Activated T-helper 17 cell treated with anti-CD3 and anti-CD28 coated beads, Interleukin-2, amount 50 U/mL, for 72 hours (primary cell): Measurements from ENCODE around the gene ACTRT2. TPM values are rescaled to one million over a fixed set of nuclear protein-coding genes. Genes with fewer than 3 reads are reported as not detected.

ENCODE experiments used
- ATAC-seq: fragments of 150-1000 bp; cut with Tn5 transposase; replicated peaks from 2 replicates; pipeline ENCODE4 v1.10.0; 2021; ENCODE audit warnings: mild to moderate bottlenecking, moderate library complexity
- H3K27ac Mint-ChIP-seq: one replicate; pipeline ENCODE4 v1.8.0; 2022; ENCODE audit warnings: mixed read lengths
- H3K27me3 Mint-ChIP-seq: one replicate; pipeline ENCODE4 v1.8.0; 2022; ENCODE audit warnings: mixed read lengths
- H3K36me3 Mint-ChIP-seq: one replicate; pipeline ENCODE4 v1.8.0; 2022; ENCODE audit warnings: low read depth, mild to moderate bottlenecking, mixed read lengths
- H3K4me1 Mint-ChIP-seq: one replicate; pipeline ENCODE4 v1.8.0; 2022; ENCODE audit warnings: mixed read lengths
- H3K4me3 Mint-ChIP-seq: one replicate; pipeline ENCODE4 v1.8.0; 2022; ENCODE audit warnings: mild to moderate bottlenecking, mixed read lengths
- H3K9me3 Mint-ChIP-seq: one replicate; pipeline ENCODE4 v1.8.0; 2022; ENCODE audit warnings: mixed read lengths
- total RNA-seq, 2 donors: library from RNA; stranded (reverse); gene quantifications; one replicate each; pipeline ENCODE4 v1.2.3, GENCODE V29; 2022

Gene ACTRT2
- total RNA-seq, 2 donors from 2014 or later = not detected

DNA sequence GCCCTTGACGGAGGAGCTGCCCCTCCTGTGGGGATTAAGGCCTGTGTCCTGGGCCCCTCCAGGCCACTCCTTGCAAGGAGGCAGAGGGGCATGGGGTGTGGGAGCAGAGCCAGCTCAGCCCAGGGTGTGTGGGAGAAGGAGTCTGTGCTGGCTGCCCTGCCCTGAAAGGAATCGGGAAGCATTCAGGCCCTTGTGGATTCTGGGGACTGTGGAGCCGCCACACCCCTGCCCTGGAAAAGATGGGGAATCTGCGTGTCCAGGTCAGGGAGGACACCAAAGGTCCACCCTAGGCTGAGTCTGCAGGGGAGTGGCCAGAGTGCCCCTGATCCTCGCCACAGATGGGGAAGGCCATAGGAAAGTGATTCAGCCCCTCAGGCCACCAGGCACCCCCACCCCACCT lies 31.2 kb downstream of the ACTRT2 start:
- no peak for ATAC-seq
- Mint-ChIP-seq H3K9me3 (peaks cover 5% of the 10 kb centered on the region), H3K4me3 (no peak overlapping the region), H3K4me1 (no peaks in the 10 kb centered on the region), H3K27me3 (peaks cover 10% of the 10 kb centered on the region), H3K27ac (no peak overlapping the region), H3K36me3 (no peaks in the 10 kb centered on the region)

DNA sequence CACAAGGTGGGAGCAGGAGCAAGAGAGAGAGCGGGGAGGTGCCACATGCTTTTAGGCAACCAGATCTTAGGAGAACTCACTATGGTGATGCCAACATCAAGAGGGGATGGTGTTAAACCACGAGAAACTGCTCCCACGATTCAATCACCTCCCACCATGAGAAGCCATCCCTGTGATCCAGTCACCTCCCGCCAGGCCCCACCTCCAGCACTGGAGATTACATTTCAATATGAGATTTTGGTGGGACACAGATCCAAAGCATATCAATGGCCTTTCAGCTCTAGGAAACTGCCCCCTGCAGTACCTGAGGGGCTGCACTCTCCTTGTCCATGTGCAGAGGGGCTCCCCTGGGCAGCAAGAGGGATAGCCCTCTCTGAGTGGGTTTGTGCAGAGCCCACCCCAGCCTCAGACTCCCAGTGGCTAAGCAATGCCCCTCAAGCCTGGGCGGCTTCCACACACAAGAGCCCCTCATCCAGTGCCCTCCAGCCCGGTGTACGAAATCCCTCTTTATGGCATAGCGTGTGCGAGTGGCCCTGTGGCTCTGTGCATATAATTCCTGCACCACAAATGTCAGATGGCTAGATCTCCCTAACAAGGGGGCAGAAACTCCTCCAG lies 32.2 kb downstream of the ACTRT2 start:
- Mint-ChIP-seq H3K4me1 (no peaks in the 10 kb centered on the region), H3K27ac (no peak overlapping the region), H3K9me3 (peaks cover 5% of the 10 kb centered on the region), H3K27me3 (peaks cover 10% of the 10 kb centered on the region), H3K4me3 (no peak overlapping the region), H3K36me3 (no peaks in the 10 kb centered on the region)
- no peak for ATAC-seq

DNA sequence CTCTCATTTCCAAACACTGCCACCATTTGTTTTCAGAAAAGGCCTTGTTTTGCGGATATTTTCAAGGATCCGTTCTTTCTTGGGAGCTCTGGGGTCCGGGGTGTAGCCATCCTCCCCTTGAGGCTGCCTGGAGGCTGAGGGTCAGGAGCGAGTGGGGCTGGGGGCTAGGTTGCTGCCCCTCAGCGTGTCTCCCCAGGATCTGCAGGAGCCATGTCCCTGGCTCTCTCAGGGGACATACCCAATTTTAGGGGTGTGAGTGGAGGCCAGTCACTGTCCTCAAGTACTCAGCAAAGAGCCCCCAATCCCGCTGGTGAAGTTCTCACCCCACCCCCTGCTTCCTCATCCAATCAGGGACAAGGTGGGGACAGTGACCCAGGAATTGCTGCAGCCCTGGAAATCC lies 32.7 kb downstream of the ACTRT2 start:
- Mint-ChIP-seq H3K9me3 (peaks cover 5% of the 10 kb centered on the region), H3K4me1 (no peaks in the 10 kb centered on the region), H3K27ac (no peak overlapping the region), H3K36me3 (no peaks in the 10 kb centered on the region), H3K4me3 (no peak overlapping the region), H3K27me3 (peaks cover 10% of the 10 kb centered on the region)
- no peak for ATAC-seq

DNA sequence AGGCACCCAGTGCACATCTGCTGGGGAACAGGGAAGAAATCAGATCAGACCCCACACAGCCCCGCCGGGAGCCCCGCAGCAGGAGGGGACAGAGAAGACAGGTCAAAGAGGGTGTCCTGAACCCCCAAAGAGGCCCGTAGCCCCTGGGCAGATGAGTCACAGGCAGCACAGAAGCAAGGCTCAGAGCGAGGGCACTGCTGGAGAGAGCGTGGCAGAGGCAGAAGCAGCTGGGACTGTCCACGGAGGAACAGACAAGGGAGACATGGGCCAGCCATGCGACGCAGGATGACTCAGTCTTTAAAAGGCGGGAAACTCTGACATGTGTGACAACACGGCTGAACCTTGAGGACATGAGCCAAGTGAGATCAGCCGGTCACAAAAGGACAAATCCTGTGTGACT lies 33.2 kb downstream of the ACTRT2 start:
- Mint-ChIP-seq H3K4me1 (no peaks in the 10 kb centered on the region), H3K27me3 (peaks cover 10% of the 10 kb centered on the region), H3K4me3 (no peak overlapping the region), H3K36me3 (no peaks in the 10 kb centered on the region), H3K27ac (no peak overlapping the region), H3K9me3 (peaks cover 5% of the 10 kb centered on the region)
- no peak for ATAC-seq

DNA sequence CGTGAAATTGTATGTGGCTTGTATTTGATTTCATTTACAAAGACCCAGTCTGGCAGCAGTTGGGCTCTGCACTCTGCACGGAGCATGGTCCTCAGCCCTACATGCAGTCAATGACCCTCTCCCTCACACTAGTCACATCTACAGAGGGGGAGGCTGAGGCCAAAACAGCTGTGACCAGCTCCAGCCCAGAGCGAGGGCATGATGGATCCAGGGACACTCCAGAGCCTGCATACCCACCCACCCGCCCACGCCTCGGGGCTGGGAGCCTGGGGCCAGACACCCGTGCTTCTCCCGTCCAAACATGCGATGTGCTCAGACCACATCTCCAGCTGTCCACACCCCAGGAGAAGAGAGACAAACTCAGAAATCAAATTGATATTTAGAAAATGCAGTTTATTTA lies 33.8 kb downstream of the ACTRT2 start:
- Mint-ChIP-seq H3K27me3 (peaks cover 9% of the 10 kb centered on the region), H3K9me3 (peaks cover 5% of the 10 kb centered on the region), H3K4me1 (no peaks in the 10 kb centered on the region), H3K27ac (no peak overlapping the region), H3K36me3 (no peaks in the 10 kb centered on the region), H3K4me3 (no peak overlapping the region)
- ATAC-seq = no peak

DNA sequence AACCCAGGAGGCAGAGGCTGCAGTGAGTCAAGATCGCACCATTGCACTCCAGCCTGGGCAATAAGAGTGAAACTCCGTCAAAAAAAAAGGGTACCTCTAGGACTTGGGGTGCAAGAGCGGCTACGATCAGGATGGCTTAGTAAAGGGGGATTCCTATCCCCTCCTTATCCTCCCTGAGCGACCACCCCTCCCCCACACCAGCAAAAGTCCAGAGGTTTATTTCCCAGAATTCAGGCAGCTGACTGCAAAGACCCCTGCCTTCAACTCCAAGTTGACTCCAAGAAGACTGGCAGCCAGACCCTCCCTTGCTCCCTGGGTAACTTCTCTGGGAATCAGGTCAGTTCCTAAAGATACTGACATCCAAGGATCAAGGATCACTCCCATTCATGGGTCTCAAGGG lies 35.4 kb downstream of the ACTRT2 start:
- no peak for ATAC-seq
- no peak overlapping the region for H3K27ac Mint-ChIP-seq
- peaks cover 6% of the 10 kb centered on the region for H3K27me3 Mint-ChIP-seq
- H3K4me3 Mint-ChIP-seq = no peak overlapping the region
- H3K36me3 Mint-ChIP-seq = no peaks in the 10 kb centered on the region
- no peaks in the 10 kb centered on the region for H3K4me1 Mint-ChIP-seq
- peaks cover 5% of the 10 kb centered on the region for H3K9me3 Mint-ChIP-seq

DNA sequence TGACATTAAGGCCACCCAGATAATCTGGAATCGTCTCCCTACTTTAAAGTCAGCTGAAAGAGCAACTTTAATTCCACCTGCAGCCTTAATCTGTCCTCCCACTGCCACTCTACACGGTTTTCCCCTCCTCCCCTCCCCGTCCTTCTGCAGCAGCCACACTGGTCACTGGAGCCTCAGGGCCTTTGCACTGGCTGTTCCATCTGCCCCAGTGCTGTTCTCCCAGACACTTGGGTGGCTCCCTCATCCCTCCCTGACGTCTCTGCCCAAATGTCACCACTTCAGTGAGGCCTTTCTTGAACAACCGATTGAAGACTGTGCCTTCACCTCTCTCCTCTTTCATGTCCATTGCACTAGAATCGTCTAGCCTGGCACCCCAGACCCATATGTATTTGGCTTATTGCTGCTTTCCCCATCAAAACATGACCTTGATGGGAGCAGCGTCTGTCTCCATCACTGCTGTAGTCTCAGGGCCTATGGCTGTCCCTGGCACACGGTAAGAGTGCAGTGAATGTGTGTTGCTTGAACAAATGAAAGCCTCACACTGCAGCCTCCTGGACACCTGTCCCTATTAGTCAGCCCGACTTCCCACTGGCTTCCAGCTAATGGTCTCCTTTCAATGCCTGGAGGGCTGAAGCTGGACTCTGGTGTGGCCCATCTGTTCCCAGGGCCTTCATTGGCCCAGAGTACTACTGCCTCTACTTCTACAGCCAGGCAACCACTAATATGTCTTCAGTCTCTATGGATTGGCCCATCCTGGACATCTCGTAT lies 37.2 kb downstream of the ACTRT2 start:
- Mint-ChIP-seq H3K36me3 (no peaks in the 10 kb centered on the region), H3K27ac (no peak overlapping the region), H3K4me3 (no peak overlapping the region), H3K27me3 (no peaks in the 10 kb centered on the region), H3K9me3 (no peaks in the 10 kb centered on the region), H3K4me1 (no peaks in the 10 kb centered on the region)
- no peak for ATAC-seq

DNA sequence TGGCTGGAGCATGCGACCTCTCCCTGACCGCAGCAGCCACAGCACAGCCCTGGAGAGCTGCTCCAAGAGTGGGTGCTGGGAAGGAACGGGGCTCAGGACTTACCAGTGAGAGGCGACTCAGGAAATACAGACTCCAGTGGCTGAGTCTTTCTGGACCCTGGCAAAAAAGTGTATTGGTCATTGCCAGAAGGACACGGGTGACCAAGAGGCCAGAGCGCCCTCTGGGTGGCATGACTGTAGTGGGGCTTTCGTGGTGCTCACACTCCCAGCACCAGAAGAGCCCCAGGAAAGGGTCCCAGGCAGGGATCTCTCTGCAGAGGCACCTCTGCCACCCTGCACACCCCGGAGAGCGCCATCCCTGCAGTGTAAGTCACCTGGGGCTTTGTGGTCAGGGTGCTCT lies 38.9 kb downstream of the ACTRT2 start:
- no peaks in the 10 kb centered on the region for H3K9me3 Mint-ChIP-seq
- no peak overlapping the region for H3K4me3 Mint-ChIP-seq
- H3K4me1 Mint-ChIP-seq = no peaks in the 10 kb centered on the region
- no peaks in the 10 kb centered on the region for H3K36me3 Mint-ChIP-seq
- no peak overlapping the region for H3K27ac Mint-ChIP-seq
- peaks cover 2% of the 10 kb centered on the region for H3K27me3 Mint-ChIP-seq
- ATAC-seq = no peak

DNA sequence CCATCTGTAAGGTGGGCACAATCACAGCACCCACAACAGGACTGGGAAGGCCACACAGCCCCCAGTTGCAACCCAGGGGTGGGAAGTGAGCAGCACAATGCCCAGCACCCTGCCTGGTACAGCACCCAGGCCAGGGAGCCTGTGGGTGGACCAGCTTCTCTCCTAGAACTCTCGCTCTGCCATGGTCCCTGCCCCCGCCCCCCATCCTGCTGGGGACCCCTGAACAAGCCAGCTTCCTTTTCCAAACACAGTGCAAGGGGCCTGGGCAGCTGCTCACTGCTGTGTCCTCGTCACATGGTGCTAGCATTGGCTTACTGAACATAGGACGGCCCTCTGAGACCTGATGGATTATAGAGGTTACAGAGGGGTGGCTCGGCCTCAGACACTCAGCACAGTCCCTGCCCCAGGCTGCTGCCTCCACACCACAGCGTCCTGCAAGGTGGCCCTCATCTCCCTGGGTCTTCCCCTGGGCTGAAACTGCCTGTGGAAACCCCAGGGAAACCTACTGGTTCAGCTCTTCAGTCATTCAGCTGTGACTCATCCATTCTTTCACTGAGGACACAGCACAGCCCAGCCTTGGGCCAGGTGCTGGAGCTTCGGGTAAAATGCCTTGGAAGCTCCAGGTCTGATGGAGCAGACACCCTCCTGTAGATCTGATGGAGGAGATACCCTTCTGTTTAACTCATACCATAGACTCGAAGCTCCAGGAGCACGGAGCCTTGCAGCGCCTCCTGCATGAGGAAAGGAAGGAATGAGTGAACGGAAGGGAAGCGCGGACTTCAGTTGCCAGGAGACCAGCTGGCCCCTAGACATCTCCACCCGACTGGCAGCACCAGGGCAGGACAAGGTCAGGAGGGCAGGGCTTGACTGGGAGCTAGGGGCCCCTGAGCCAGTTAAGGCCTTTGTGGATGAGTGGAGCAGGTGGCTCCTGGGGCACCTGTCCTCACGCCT lies 39.6 kb downstream of the ACTRT2 start:
- Mint-ChIP-seq H3K4me3 (no peak overlapping the region), H3K36me3 (no peaks in the 10 kb centered on the region), H3K9me3 (no peaks in the 10 kb centered on the region), H3K4me1 (no peaks in the 10 kb centered on the region), H3K27me3 (peaks cover 3% of the 10 kb centered on the region), H3K27ac (no peak overlapping the region)
- ATAC-seq = no peak

DNA sequence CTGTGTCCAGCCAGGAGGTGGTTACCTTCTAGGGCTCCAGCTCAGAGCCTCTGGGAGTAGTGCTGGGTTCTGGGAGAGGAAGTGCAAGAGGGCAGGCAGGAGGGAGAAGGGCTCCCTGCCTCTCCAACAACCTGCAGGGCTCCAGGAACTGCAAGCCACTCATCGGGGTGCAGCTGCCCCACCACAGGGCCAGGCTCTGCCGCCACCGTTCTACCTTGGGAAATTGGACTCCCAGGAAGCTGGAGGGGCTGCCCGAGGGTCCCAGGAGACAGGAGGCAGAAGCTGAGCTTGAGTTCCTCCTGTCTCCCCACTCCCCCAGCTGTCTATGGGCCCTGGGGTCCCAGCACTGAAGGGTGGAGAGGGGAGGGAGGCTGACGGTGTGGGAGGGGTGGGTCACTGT lies 40.3 kb downstream of the ACTRT2 start:
- Mint-ChIP-seq H3K36me3 (no peaks in the 10 kb centered on the region), H3K27ac (no peak overlapping the region), H3K4me1 (no peaks in the 10 kb centered on the region), H3K9me3 (no peaks in the 10 kb centered on the region), H3K4me3 (no peak overlapping the region), H3K27me3 (peaks cover 3% of the 10 kb centered on the region)
- ATAC-seq = no peak

DNA sequence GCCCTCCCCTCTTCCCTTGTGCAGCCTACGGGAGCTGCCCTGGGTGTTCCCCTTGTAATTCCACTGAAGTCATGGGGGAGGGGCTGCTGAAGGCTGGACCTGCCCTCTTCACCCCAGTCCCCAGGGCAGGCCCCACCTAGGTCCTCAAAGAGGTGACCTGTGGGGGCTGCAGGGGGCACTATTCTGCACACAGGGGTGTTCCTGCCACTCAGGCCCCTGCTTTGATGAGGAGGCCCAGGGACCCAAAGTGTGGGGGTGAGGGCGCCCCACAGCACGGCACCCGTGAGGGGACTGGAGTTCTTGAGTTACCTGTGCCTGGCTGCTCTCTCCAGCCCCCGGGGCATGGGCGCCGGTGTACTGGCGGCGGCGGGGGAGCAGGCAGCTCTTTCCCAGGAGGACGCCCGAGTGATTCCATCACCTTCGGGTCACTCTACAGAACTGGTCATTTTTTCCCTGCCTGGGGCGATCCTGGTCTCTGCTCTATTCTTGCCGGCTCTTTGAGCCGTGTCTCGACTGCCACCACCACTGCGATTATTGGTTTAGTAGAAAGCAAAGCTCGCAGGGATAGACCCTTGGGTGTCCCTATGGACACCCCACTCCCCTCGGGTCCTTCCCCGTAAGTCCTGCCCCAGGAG lies 40.8 kb downstream of the ACTRT2 start:
- no peaks in the 10 kb centered on the region for H3K9me3 Mint-ChIP-seq
- peaks cover 3% of the 10 kb centered on the region for H3K27me3 Mint-ChIP-seq
- no peaks in the 10 kb centered on the region for H3K36me3 Mint-ChIP-seq
- H3K4me1 Mint-ChIP-seq = no peaks in the 10 kb centered on the region
- ATAC-seq = no peak
- no peak overlapping the region for H3K4me3 Mint-ChIP-seq
- no peak overlapping the region for H3K27ac Mint-ChIP-seq

DNA sequence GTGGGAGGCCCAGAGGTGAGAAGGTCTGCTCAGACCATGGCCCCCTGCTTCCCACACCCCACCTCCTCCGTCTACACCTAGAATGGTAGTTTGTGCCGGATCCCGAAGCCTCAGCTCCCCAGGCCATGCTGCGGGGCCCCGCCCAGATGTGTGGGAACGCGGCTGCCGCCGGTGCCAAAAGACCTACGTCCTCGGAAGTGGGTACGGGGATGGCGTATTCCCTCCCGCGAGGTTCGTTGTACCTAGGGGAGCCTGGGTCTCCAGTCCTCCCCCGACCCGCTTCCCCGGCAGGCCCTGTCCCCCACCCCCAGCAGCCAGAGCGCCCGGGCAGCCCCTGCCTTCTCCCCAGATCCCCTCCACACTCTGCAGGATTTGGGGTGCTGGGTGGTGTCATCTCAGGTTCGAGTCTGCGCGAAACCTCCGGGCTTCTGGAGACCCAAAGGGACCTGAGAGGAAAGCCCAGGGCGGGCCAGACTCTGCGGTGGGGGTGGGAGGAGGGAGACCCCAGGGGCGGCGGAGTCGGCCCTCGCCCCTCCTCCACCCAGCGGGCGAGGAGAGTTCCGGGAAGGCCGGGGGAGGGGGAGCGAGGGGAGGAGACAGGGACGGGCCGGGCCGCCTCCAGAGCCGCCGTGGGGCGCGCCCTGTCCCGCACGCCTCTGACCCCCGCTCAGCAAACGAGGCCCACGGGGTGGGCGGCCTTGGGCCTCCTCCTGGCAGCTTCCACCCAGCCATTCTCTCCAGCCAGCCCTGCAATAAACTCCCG lies 41.5 kb downstream of the ACTRT2 start:
- Mint-ChIP-seq H3K27me3 (peaks cover 3% of the 10 kb centered on the region), H3K27ac (no peak overlapping the region), H3K9me3 (no peaks in the 10 kb centered on the region), H3K4me1 (no peaks in the 10 kb centered on the region), H3K4me3 (no peak overlapping the region), H3K36me3 (no peaks in the 10 kb centered on the region)
- ATAC-seq = no peak

DNA sequence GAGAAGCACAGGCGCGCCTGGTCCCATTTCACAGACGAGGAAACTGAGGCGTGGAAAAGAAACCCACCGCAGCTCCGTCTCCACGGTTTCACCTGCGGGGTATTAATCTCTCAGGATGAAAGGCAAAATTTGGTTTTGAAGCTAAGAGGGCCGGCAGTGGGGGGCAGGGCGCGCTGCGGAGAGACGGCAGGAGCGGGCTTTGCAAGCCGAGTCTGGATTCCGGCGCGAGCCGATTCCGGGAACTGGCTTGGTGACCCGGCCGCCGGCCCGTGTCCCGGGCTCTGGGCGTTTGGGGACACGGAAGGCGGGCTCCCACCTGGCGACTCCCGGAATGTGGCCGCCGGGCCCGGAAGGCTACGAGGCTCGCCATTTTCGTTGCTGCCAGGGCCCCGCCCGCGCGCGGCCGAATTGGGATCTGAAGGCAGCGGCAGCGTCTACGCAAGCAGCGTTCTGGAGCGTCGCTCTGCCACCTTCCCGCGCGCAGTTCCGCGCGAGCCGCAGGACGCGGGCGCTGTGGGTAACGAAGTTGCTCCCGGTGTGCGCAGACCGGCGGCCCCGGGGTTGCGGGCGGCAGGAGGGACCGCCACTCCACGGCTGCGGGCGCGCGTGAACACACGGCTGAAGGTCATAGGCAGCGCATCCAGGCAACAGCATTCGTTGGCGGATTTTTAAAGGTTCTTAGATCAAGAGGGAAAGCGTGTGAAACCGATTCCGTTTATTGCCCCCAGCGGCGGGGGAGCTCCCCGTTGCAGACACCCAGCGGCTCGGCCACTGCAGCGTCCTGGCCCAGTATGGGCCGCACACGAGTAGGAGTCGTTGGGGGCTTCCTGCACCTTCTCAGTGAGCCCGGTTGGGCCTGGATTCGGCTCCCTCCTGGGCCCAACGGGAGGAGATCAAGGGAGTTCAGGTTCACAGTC lies 42.4 kb downstream of the ACTRT2 start:
- ATAC-seq = no peak
- no peaks in the 10 kb centered on the region for H3K4me1 Mint-ChIP-seq

More for the DNA sequence above, 42.4 kb downstream of the ACTRT2 start:
- Mint-ChIP-seq H3K27ac (no peak overlapping the region), H3K4me3 (no peak overlapping the region), H3K9me3 (no peaks in the 10 kb centered on the region), H3K27me3 (peaks cover 3% of the 10 kb centered on the region), H3K36me3 (no peaks in the 10 kb centered on the region)
